ENCODE data around the gene UPK3BL1. TPM values are rescaled to one million over a fixed set of nuclear protein-coding genes. Genes with fewer than 3 reads are reported as not detected.
"Not testable (repeated sequence)": the region's sequence is repeated elsewhere in the genome, so short reads cannot be mapped to it uniquely, and the experiment has no call there.

The UPK3BL1 gene
- total and polyA plus RNA-seq, 2 donors (not counting 1 experiment from before 2014, with no cell fraction given): 85.4 to 203 TPM

DNA sequence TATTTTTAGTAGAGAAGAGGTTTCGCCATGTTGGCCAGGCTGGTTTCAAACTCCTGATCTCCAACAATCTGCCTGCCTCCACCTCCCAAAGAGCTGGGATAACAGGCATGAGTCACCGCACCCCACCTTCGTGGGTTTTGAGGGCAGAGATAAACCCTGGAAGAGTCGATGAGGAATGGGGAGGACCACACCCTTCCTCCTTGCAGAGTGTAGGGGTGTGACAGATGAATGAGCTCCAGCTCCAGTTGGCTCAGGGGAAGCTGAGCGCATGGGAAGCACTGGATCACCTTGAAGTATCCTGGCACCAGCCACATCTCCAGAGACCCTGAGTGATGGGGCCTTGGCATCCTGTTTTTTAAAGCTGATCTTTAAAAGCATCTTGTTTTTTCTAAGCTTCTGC is 40.0 kb upstream of the UPK3BL1 start:
- H3K36me3 ChIP-seq (replicated peaks in 1 of 2; ENCODE audit: control extremely low read depth in 1 of 2, control insufficient read depth in 1 of 2, extremely low read depth in 1 of 2, insufficient read depth in 2 of 2, low read length in 1 of 2); DNase-seq; H3K4me1 ChIP-seq (ENCODE audit: control insufficient read depth in 2 of 2, insufficient read depth in 2 of 2, low read length in 2 of 2); H2AFZ ChIP-seq (ENCODE audit: insufficient read depth, low read depth, low read length, poor library complexity, severe bottlenecking); H3K27ac Mint-ChIP-seq; H3K27ac ChIP-seq (ENCODE audit: low read length in 2 of 2); H3K9me3 ChIP-seq (ENCODE audit: control extremely low read depth in 1 of 3, control insufficient read depth in 2 of 3, insufficient read depth in 1 of 3, low read length in 2 of 3); ATAC-seq (ENCODE audit: low read depth); POLR2A ChIA-PET; CTCF ChIA-PET; H3K4me1 Mint-ChIP-seq; H3K4me2 ChIP-seq (replicated peaks; ENCODE audit: low read depth, low read length, poor library complexity, severe bottlenecking); intact Hi-C loops (cut with micrococcal nuclease); H3K27me3 ChIP-seq (replicated peaks in 1 of 4; ENCODE audit: control extremely low read depth in 1 of 4, control insufficient read depth in 3 of 4, insufficient read depth in 4 of 4, low read length in 3 of 4); H3K4me3 Mint-ChIP-seq; H3K27me3 Mint-ChIP-seq; H3K9me3 Mint-ChIP-seq (ENCODE audit: insufficient read depth); H3K79me2 ChIP-seq (ENCODE audit: control insufficient read depth, insufficient read depth, low read length); H3K9ac ChIP-seq (ENCODE audit: low read length); H4K20me1 ChIP-seq (ENCODE audit: control insufficient read depth, insufficient read depth, low read length, poor library complexity, severe bottlenecking); H3K4me3 ChIP-seq (ENCODE audit: control extremely low read depth in 1 of 5, extremely low read depth in 1 of 5, insufficient read depth in 1 of 5, low read depth in 2 of 5, low read length in 4 of 5): not testable (repeated sequence)
- no CpG with 5 or more reads among the region's 5 CpGs for WGBS (ENCODE audit: insufficient coverage)

DNA sequence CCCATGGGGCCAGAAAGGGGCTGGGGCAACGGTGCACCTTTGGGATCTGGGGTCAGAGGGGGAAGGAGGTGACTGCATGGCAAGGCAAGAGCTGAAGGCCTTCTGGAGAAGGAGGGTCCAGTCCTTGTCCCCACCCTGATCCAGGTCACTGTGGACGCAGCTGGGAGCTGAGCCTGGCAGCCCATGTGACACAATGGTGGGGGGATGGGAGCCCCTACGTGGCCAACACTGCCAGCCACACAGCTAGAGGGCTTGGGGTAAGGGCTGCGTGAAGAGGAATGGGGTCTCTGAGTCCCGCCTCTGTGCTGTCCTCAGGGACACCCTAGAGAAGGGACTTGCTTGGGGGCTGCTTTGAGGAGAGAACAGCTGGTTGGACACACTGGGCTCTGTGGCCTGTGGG is 38.2 kb upstream of the UPK3BL1 start:
- H3K4me1 Mint-ChIP-seq; H3K9me3 Mint-ChIP-seq (ENCODE audit: insufficient read depth); H3K9ac ChIP-seq (ENCODE audit: low read length); ATAC-seq (ENCODE audit: low read depth); H2AFZ ChIP-seq (ENCODE audit: insufficient read depth, low read depth, low read length, poor library complexity, severe bottlenecking); intact Hi-C loops (cut with micrococcal nuclease); H3K27ac Mint-ChIP-seq; H3K27me3 ChIP-seq (replicated peaks in 1 of 4; ENCODE audit: control extremely low read depth in 1 of 4, control insufficient read depth in 3 of 4, insufficient read depth in 4 of 4, low read length in 3 of 4); H3K36me3 ChIP-seq (replicated peaks in 1 of 2; ENCODE audit: control extremely low read depth in 1 of 2, control insufficient read depth in 1 of 2, extremely low read depth in 1 of 2, insufficient read depth in 2 of 2, low read length in 1 of 2); H3K79me2 ChIP-seq (ENCODE audit: control insufficient read depth, insufficient read depth, low read length); H3K27ac ChIP-seq (ENCODE audit: low read length in 2 of 2); DNase-seq; POLR2A ChIA-PET; H3K27me3 Mint-ChIP-seq; CTCF ChIA-PET; H3K4me3 Mint-ChIP-seq; H3K4me3 ChIP-seq (ENCODE audit: control extremely low read depth in 1 of 5, extremely low read depth in 1 of 5, insufficient read depth in 1 of 5, low read depth in 2 of 5, low read length in 4 of 5); H3K4me2 ChIP-seq (replicated peaks; ENCODE audit: low read depth, low read length, poor library complexity, severe bottlenecking); H4K20me1 ChIP-seq (ENCODE audit: control insufficient read depth, insufficient read depth, low read length, poor library complexity, severe bottlenecking); H3K9me3 ChIP-seq (ENCODE audit: control extremely low read depth in 1 of 3, control insufficient read depth in 2 of 3, insufficient read depth in 1 of 3, low read length in 2 of 3); H3K4me1 ChIP-seq (ENCODE audit: control insufficient read depth in 2 of 2, insufficient read depth in 2 of 2, low read length in 2 of 2): not testable (repeated sequence)
- WGBS (ENCODE audit: insufficient coverage): no CpG with 5 or more reads among the region's 5 CpGs

DNA sequence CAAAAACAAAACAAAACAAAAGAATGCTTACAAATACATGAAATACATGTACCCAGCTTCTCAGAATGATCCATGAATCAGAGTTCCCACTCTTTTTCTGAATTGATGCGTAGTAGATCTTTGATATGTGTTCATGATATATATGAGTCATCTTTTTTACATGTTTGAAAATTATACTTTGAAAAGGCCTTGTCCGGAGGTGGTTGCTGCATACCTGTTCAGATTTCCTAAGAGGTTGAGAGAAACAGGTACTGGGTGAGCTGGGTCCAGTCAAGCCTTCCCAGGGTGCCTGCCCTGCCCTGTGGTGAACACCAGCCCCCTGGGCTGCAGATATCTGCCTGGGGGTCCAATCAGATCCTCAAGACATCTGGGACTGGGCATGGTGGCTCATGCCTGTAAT is 33.0 kb upstream of the UPK3BL1 start:
- DNase-seq; H3K27me3 ChIP-seq (replicated peaks in 1 of 4; ENCODE audit: control extremely low read depth in 1 of 4, control insufficient read depth in 3 of 4, insufficient read depth in 4 of 4, low read length in 3 of 4): not testable (repeated sequence)
- 89% methylated on average over 1 of the region's 2 CpGs for WGBS (ENCODE audit: insufficient coverage)

DNA sequence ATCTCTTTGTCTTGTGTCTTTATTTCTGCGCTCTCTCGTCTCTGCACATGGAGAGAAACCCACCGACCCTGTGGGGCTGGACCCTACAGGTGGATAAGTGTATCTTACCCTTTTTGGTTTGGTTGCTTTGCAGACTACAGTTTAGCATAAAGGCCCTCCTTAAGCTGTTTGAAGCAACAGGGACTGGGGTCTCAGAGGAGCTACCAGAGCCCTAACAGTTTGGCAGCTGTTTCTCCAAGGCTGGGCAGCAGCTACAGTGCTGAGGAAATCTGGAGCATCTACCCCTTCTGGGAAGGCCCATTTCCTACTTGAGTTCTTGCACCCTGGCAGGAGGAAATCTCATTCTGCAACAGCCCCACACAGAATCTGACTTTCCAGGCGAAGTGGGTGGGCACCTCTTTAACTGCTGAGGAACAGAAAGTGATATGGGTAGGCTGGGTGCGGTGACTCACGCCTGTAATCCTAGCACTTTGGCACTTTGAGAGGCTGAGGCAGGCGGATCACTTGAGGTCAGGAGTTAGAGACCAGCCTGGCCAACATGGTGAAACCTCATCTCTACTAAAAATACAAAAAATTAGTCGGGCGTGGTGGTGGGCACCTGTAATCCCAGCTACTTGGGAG is 31.0 kb upstream of the UPK3BL1 start:
- intact Hi-C loops (cut with micrococcal nuclease); CTCF ChIA-PET; H3K9ac ChIP-seq (ENCODE audit: low read length); ATAC-seq (ENCODE audit: low read depth); H3K9me3 Mint-ChIP-seq (ENCODE audit: insufficient read depth); H4K20me1 ChIP-seq (ENCODE audit: control insufficient read depth, insufficient read depth, low read length, poor library complexity, severe bottlenecking); H3K79me2 ChIP-seq (ENCODE audit: control insufficient read depth, insufficient read depth, low read length); H3K4me2 ChIP-seq (replicated peaks; ENCODE audit: low read depth, low read length, poor library complexity, severe bottlenecking); H3K27ac Mint-ChIP-seq; H3K27me3 ChIP-seq (replicated peaks in 1 of 4; ENCODE audit: control extremely low read depth in 1 of 4, control insufficient read depth in 3 of 4, insufficient read depth in 4 of 4, low read length in 3 of 4); POLR2A ChIA-PET; H2AFZ ChIP-seq (ENCODE audit: insufficient read depth, low read depth, low read length, poor library complexity, severe bottlenecking); H3K27me3 Mint-ChIP-seq; H3K4me1 ChIP-seq (ENCODE audit: control insufficient read depth in 2 of 2, insufficient read depth in 2 of 2, low read length in 2 of 2); H3K27ac ChIP-seq (ENCODE audit: low read length in 2 of 2); H3K9me3 ChIP-seq (ENCODE audit: control extremely low read depth in 1 of 3, control insufficient read depth in 2 of 3, insufficient read depth in 1 of 3, low read length in 2 of 3); DNase-seq; H3K4me1 Mint-ChIP-seq; H3K4me3 ChIP-seq (ENCODE audit: control extremely low read depth in 1 of 5, extremely low read depth in 1 of 5, insufficient read depth in 1 of 5, low read depth in 2 of 5, low read length in 4 of 5); H3K36me3 ChIP-seq (replicated peaks in 1 of 2; ENCODE audit: control extremely low read depth in 1 of 2, control insufficient read depth in 1 of 2, extremely low read depth in 1 of 2, insufficient read depth in 2 of 2, low read length in 1 of 2); H3K4me3 Mint-ChIP-seq: not testable (repeated sequence)
- WGBS (ENCODE audit: insufficient coverage): no CpG with 5 or more reads among the region's 9 CpGs

More for the DNA sequence above, 33.0 kb upstream of the UPK3BL1 start:
- H3K4me1 ChIP-seq (ENCODE audit: control insufficient read depth in 2 of 2, insufficient read depth in 2 of 2, low read length in 2 of 2); H3K27ac Mint-ChIP-seq; H4K20me1 ChIP-seq (ENCODE audit: control insufficient read depth, insufficient read depth, low read length, poor library complexity, severe bottlenecking); H3K27me3 Mint-ChIP-seq; H3K27ac ChIP-seq (ENCODE audit: low read length in 2 of 2); H3K4me3 ChIP-seq (ENCODE audit: control extremely low read depth in 1 of 5, extremely low read depth in 1 of 5, insufficient read depth in 1 of 5, low read depth in 2 of 5, low read length in 4 of 5); H3K4me3 Mint-ChIP-seq; H3K9me3 ChIP-seq (ENCODE audit: control extremely low read depth in 1 of 3, control insufficient read depth in 2 of 3, insufficient read depth in 1 of 3, low read length in 2 of 3); H3K79me2 ChIP-seq (ENCODE audit: control insufficient read depth, insufficient read depth, low read length); intact Hi-C loops (cut with micrococcal nuclease); POLR2A ChIA-PET; H3K4me1 Mint-ChIP-seq; H3K9ac ChIP-seq (ENCODE audit: low read length); H3K4me2 ChIP-seq (replicated peaks; ENCODE audit: low read depth, low read length, poor library complexity, severe bottlenecking); H3K36me3 ChIP-seq (replicated peaks in 1 of 2; ENCODE audit: control extremely low read depth in 1 of 2, control insufficient read depth in 1 of 2, extremely low read depth in 1 of 2, insufficient read depth in 2 of 2, low read length in 1 of 2); H2AFZ ChIP-seq (ENCODE audit: insufficient read depth, low read depth, low read length, poor library complexity, severe bottlenecking); ATAC-seq (ENCODE audit: low read depth); CTCF ChIA-PET; H3K9me3 Mint-ChIP-seq (ENCODE audit: insufficient read depth): not testable (repeated sequence)
